ENCODE results near the gene TAOK1.

Gene TAOK1

DNA sequence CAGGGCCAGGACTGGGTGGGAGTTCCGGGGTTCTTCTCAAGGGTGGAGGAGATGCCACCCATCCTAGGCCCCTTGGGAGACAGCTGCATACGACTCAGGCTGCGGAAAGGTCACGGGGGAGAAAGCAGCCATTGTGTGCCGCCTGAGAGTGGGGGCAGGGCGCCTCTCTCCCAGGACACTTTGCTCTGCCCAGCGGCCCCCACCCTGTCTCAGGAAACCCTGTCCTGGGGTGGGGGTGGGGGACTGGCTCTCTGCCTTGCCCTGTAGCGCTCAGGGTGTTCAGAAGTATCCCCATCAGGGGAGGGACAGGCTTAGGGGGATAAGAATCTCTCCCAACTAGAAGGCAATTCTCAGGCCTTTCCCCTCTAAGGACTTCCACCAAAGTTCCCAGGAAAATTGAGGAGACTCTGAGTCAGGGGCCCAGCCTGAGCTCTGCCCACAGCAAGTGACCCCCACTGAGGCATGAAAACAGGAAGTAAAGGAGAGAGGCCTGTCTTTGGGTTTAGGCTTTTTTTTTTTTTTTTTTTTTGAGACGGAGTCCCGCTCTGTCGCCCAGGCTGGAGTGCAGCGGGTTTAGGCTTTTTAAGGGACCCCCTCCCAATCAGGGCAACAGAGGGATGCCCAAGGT is 194.4 kb downstream of the TAOK1 start:
- peak in 3 of 4 experiments; percentile 26 to 42 (median 38) for DNase-seq

- DNase-seq, result peak in 2 of 4 experiments; percentile 13 to 28
Measured at GRCh38 chr17:29585080-29585751, 195.1 kb downstream of the TAOK1 start.

GRCh38 chr17:29586676-29587469 is 196.7 kb downstream of the TAOK1 start:
- DNase-seq, result peak; percentile 27 to 45 (median 36)

GRCh38 chr17:29587591-29587990 is 197.4 kb downstream of the TAOK1 start:
- DNase-seq, result no peak

DNA sequence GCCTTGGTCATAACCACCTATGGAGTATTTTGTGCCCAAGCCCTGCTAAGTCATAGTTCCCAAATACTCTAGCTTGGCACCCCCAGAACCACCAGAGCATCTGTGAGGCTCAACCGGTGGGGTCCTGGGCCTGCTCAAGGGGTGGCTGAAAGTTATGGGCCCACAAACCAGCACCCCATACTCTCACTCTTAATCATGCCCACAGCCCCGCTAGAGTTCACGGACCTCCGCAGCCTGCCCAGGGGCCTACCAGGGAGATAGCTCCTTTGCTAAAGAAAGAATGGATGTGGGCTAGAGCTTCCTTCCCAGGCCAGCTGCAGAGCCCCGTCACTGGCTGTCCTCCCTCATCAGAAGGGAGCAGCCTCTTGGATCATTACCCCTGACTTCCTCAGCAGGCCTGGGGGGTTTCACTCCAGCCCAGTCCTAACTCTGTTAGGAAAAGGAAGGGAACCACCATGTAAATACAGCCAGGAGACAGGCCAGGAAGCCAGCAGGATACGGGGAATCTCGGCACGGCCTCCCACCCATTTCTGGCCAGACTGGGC is 197.9 kb downstream of the TAOK1 start:
- peak; percentile 12 to 51 (median 44) for DNase-seq

GRCh38 chr17:29588562-29589411 is 198.6 kb downstream of the TAOK1 start:
- DNase-seq, result peak; percentile 21 to 70 (median 50)

DNA sequence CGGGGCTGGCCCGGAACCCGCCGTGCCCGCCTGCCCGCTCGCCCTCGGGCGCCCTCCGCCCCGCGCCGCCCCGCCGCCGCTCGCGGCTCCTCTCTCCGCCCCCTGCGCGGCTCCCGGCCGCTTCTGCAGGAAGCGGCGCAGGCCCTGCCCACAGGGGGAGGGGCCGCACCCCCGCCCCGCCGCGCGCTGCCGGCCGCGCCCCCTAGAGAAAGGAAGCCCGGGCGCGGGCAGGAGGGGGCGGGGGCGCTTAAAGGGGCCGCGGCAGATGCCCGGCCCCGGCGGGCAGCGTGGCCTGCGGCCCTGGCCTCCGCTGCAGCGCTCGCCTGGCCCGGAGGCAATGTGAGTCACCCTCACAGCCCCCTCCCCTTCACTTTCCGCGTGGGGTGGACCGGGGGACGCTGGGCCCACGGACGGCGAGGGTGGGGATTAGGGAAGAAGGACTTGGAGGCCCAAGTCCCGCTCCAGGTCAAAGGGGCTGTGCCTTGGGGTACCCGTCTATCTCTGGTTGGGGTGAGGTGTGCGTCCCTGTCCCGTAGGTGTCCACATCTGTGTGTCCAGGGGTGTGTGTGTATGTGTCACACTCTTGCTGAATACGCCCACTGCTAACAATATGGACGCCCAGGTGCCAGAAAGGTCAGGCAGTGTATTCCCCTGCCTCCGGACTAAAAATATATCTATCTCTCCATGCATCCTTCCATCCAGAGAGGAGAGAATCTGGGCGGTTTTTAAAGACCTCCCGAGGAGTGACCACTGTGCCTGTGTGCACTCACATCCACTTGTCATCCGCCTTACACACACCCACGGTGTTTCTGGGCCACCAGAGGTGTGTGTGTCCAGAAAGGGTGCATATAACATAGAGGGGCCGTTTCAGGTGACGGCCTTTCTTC is 199.6 kb downstream of the TAOK1 start, which contains the start of gene GIT1:
Gene GIT1, minus strand, starts transcription at position 125 of the 887 bp plus-strand sequence. CDS start 270 bp downstream, outside the sequence.
- DNase-seq, result peak; percentile 92 to 98 (median 94)

DNA sequence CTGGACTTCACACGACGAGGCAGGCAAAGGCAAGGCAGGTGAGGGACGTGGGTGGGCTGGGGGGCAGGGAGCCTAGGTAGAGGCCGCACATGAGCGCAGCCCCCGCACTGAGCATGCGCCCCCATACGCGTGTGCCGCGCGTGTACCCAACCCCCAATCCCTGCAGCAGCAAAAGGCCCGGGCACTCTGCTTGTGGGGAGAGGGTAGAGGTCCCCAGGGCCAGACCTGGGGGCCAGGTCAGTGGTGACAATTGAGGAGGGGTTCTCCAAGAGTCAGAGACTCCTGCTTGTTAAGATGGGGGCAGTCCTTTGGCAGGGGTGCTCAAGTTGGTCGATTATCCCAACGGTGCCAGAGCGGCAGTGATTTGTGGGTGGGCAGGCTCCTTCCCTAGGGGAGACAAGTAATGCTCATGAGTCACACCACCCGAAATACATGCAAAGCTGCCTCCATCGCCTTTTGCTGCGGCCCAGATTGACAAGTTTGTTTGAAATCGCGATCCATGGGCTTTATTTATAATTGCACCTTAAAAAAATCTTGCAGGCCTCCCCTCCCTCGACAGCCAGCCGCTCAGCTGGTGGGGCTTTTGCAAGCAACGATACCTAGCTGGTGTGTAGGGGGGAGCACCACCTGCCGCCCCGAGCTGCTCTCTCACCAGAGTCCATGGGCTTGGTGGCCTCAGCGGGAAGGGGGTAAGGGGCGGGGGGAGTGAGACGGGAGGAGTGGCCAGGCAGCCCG is 200.4 kb downstream of the TAOK1 start:
- peak in 3 of 4 experiments; percentile 54 to 62 (median 58) for DNase-seq

DNA sequence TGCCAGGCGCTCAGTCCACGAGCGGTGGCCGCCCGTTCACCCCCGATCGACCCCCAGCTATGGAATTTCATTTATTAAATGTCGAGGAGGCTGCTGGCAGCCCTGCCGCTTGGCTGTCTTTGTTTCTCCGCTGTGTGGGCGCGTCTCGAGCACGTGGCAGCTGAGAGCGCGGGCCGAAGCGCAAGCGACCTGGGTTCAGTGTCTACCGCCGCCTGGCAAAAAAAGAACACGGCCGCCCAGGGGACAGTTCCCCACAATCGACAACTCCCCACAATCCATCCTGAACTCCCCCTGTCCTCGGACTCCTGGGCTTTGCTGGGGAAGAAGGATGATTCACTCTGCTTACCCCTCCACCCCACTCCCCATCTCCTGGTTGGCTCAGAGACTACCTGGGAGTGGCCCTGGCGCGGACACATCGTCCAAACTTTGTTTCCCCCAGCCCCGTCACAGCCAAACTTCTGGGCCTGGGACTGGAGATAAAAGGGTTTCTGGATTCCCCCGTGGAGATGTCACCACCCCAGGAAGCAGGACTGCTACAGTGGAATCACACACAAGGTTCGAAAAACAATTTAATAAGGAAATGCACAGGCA is 201.1 kb downstream of the TAOK1 start:
- peak in 3 of 4 experiments; percentile 50 to 70 (median 68) for DNase-seq

- DNase-seq, result peak; percentile 79 to 89 (median 82)
Measured at GRCh38 chr17:29591737-29592608, 201.8 kb downstream of the TAOK1 start.

- DNase-seq, result peak in 3 of 4 experiments; percentile 14 to 46 (median 28)
Measured at GRCh38 chr17:29592850-29593551, 202.8 kb downstream of the TAOK1 start, which contains the start of gene ANKRD13B. Gene ANKRD13B (plus strand): TSS chr17:29593132. CDS start chr17:29593622, 490 bp downstream.

- DNase-seq, result peak in 3 of 4 experiments; percentile 17 to 50 (median 26)
Measured at GRCh38 chr17:29593591-29594518, 203.7 kb downstream of the TAOK1 start.

DNA sequence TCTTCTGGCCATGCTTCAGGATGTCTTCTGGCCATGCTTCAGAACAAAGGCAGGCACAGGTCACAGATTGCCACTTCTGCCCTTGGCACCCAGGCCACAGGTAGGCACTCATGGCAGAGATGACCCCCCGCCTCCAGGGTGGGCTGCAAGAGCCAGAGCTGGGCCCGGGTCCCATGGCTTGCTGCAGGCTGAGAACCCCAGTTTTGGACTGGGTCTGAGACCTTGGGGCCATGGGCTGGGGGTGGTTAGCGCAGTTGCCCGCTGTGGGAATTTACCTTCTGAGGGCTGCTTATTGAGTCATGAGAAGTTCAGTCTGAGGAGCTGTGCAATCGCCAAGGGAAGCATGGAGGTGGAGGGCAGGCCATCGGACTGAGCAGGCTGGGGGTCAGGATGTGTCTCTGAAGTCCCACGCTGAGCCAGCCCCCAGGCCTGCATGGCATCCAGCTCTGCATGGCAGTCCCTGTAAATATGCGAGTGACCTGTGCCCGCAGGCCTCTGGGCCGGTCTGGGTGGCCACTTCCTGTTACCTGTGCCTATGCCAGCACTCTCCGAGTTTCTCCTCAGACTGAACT is 204.4 kb downstream of the TAOK1 start:
- no peak for DNase-seq

DNA sequence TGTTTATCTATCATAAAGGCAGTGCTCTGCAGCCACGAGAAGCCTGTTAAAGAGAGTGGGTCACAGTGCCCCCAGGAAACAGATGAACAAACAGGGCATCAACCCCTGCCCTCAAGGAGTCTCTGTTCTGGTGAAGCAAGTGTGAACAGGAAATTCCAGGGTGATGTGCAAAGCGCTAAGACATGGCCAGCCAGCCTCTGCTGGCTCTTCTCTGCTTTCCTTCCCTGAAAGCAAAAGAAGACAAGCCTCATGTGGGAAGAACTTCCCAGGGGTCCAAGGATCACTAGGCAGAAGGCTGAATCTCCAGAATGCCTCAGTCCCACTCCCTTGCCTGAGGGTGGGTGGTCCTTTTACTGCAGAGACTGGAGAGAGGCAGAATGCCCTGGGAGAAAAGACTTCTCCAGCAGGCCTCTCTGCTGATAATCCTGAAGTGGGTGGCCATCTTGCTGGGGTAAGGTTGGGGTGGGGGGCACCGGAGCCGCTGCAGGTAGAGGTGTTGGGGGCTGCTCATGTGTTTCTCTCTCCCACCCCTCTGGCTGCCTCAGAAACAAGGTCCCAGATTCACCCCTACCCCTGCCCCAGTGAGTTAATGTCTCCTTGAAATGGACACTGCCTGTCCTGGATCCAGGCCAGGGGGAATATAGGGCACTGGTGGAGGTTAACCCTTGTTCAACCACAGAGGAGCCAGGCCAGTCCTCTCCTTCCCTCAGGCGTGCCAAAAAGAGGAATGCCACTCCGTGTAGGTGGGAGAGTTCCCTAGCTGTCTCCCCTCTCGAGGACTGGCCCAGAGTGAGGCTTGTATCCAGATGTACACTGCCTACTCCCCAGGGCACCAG is 205.2 kb downstream of the TAOK1 start:
- no peak for DNase-seq
